ENCODE data around the gene KHDC4. TPM values are rescaled to one million over a fixed set of nuclear protein-coding genes. Genes with fewer than 3 reads are reported as not detected.

Gene KHDC4
- total and polyA plus RNA-seq, 2 of the 13 experiments (the other 11 are each of a cell fraction or from before 2014, with no cell fraction given), result 33.5 to 92.0 TPM

- TF ChIP-seq ZNF224 (CRISPR knock-in tag; IDR thresholded peaks at IDR 0.05) (no peak), GTF3A (CRISPR knock-in tag; conservative IDR thresholded peaks at IDR 0.05) (no peak), MYPOP (CRISPR knock-in tag; IDR thresholded peaks at IDR 0.05) (no peak), NR1H2 (CRISPR knock-in tag; IDR thresholded peaks at IDR 0.05; ENCODE audit: borderline replicate concordance, low read depth) (no peak), AGO1 (IDR thresholded peaks at IDR 0.05; ENCODE audit: low read depth, low read length, poor library complexity, severe bottlenecking) (no peak), ZNF609 (CRISPR knock-in tag; IDR thresholded peaks at IDR 0.05; ENCODE audit: borderline replicate concordance) (peak; percentile 42; the same call in 1 of the 2 replicates), TEAD2 (CRISPR knock-in tag; IDR thresholded peaks at IDR 0.05) (no peak), ZNF660 (CRISPR knock-in tag; IDR thresholded peaks at IDR 0.05; ENCODE audit: borderline replicate concordance, low read depth) (no peak), CBFB (CRISPR knock-in tag; IDR thresholded peaks at IDR 0.05) (no peak), ONECUT2 (CRISPR knock-in tag; IDR thresholded peaks at IDR 0.05) (no peak), PHF21A (CRISPR knock-in tag; IDR thresholded peaks at IDR 0.05) (peak; percentile 13; the same call in 1 of the 2 replicates), ZFYVE20 (CRISPR knock-in tag; IDR thresholded peaks at IDR 0.05; ENCODE audit: borderline replicate concordance, low read depth) (no peak), PLSCR1 (CRISPR knock-in tag; IDR thresholded peaks at IDR 0.05; ENCODE audit: borderline replicate concordance) (no peak), ZNF235 (CRISPR knock-in tag; IDR thresholded peaks at IDR 0.05; ENCODE audit: borderline replicate concordance) (no peak), ZFP36L2 (CRISPR knock-in tag; IDR thresholded peaks at IDR 0.05) (no peak), ZNF121 (CRISPR knock-in tag; IDR thresholded peaks at IDR 0.05) (no peak), SKIL (CRISPR knock-in tag; IDR thresholded peaks at IDR 0.05; ENCODE audit: borderline replicate concordance) (no peak)
Observed at GRCh38 chr1:155940993-155941844, 7.0 kb upstream of the KHDC4 start, which contains the start of gene RXFP4 (continued).
